Endothelial cell of umbilical vein (primary cell): ENCODE measurements around the gene SPOUT1. TPM values are rescaled to one million over a fixed set of nuclear protein-coding genes. Genes with fewer than 3 reads are reported as not detected.

Source experiments
- BruUV-seq: library from RNA; stranded (reverse); fragments of 400-500 nt; replicated peaks from 2 replicates; lab custom pipeline; 2021; lab: Mats Ljungman, UMichigan
- CTCF ChIA-PET: fragments of 300-600, 350-600 bp; sonication (Branson Sonifier 250); formaldehyde crosslinking; loops from one replicate; lab custom pipeline; 2021; ENCODE audit warnings: antibody characterized with exemption, inconsistent platforms; lab: Charles Lee
- POLR2A ChIA-PET: fragments of 300-600, 350-600 bp; sonication (Branson Sonifier 250); formaldehyde crosslinking; loops from one replicate; lab custom pipeline; 2021; ENCODE audit warnings: antibody characterized with exemption, inconsistent platforms; lab: Charles Lee
- DNase-seq: peaks from one replicate; pipeline ENCODE4 v3.0.0-alpha.2; 2011; ENCODE audit warnings: low read depth, low spot score
- FAIRE-seq: peaks from 2 replicates; lab custom pipeline; 2011; peaks lifted over from hg19 to GRCh38; lab: Jason Lieb, UNC
- H2AFZ ChIP-seq: 2 replicates; pipeline ENCODE4 v1.6.0; 2012; ENCODE audit warnings: low read depth, low read length, control low read depth, inconsistent platforms
- H3K27ac ChIP-seq: 2 replicates; pipeline ENCODE4 v1.5.1; 2011; ENCODE audit warnings: low read depth, mild to moderate bottlenecking, control low read depth, low read length, moderate library complexity; ENCODE audit not compliant: insufficient read depth
- H3K27me3 ChIP-seq, 2 experiments: 2 replicates each; pipeline versions ENCODE4 v1.6.0 to v1.6.1; 2011; ENCODE audit warnings: low read length in 2 of 2, mixed read lengths in 1 of 2; ENCODE audit not compliant: control insufficient read depth in 2 of 2, insufficient read depth in 2 of 2
- H3K36me3 ChIP-seq, 2 experiments: 2 replicates in 1 of 2; 3 replicates in 1 of 2; pipeline ENCODE4 v1.5.1; 2011; ENCODE audit warnings: low read length in 2 of 2, mild to moderate bottlenecking in 1 of 2, moderate library complexity in 1 of 2; ENCODE audit not compliant: control insufficient read depth in 2 of 2, insufficient read depth in 2 of 2; ENCODE audit errors: extremely low read depth in 1 of 2
- H3K4me1 ChIP-seq: 3 replicates; pipeline ENCODE4 v1.5.1; 2011; ENCODE audit warnings: mild to moderate bottlenecking, low read length; ENCODE audit not compliant: control insufficient read depth, insufficient read depth; ENCODE audit errors: extremely low read depth
- H3K4me2 ChIP-seq: 2 replicates; pipeline ENCODE4 v1.6.1; 2011; ENCODE audit warnings: low read length, control low read depth, mixed read lengths; ENCODE audit not compliant: insufficient read depth
- H3K4me3 ChIP-seq, 3 experiments: fragments of 200-600 bp in 1 of 3; sonication (generic), shearing (Covaris generic) in 1 of 3; replicated peaks in 1 of 3; 2 replicates each; pipeline ENCODE4 v1.5.1; 2011 to 2016; ENCODE audit warnings: control low read depth in 3 of 3, low read length in 3 of 3, mild to moderate bottlenecking in 2 of 3, inconsistent platforms in 1 of 3, low read depth in 1 of 3, moderate library complexity in 1 of 3; ENCODE audit not compliant: insufficient read depth in 1 of 3
- H3K79me2 ChIP-seq: 2 replicates; pipeline ENCODE4 v1.6.0; 2012; ENCODE audit warnings: low read length, inconsistent platforms; ENCODE audit not compliant: control insufficient read depth, insufficient read depth
- H3K9ac ChIP-seq: replicated peaks from 2 replicates; pipeline ENCODE3; 2011; ENCODE audit warnings: low read length, control low read depth; ENCODE audit not compliant: insufficient read depth; ENCODE audit errors: extremely low read depth
- H3K9me1 ChIP-seq: replicated peaks from 3 replicates; pipeline ENCODE4 v1.6.0; 2011; ENCODE audit warnings: mild to moderate bottlenecking, low read length; ENCODE audit not compliant: control insufficient read depth, insufficient read depth; ENCODE audit errors: extremely low read depth
- H3K9me3 ChIP-seq: replicated peaks from 2 replicates; pipeline ENCODE4 v1.5.1; 2012; ENCODE audit warnings: low read length, inconsistent platforms; ENCODE audit not compliant: control insufficient read depth, insufficient read depth
- H4K20me1 ChIP-seq: replicated peaks from 2 replicates; pipeline ENCODE3; 2011; ENCODE audit warnings: mild to moderate bottlenecking, low read length; ENCODE audit not compliant: control insufficient read depth, insufficient read depth; ENCODE audit errors: extremely low read depth
- EZH2 ChIP-seq: IDR thresholded peaks from 2 replicates; pipeline ENCODE4 v1.6.1; 2012; ENCODE audit warnings: borderline replicate concordance, low read depth, mild to moderate bottlenecking, moderate library complexity, low read length, inconsistent platforms; ENCODE audit not compliant: severe bottlenecking
- GATA2 ChIP-seq: IDR thresholded peaks from 2 replicates; pipeline ENCODE4 v1.7.0; 2011; ENCODE audit warnings: low read depth, mild to moderate bottlenecking, moderate library complexity, mixed read lengths, low read length; ENCODE audit not compliant: insufficient read length, insufficient read depth
- JUN ChIP-seq: IDR thresholded peaks from 2 replicates; pipeline ENCODE4 v1.6.1; 2011; ENCODE audit warnings: borderline replicate concordance, low read depth; ENCODE audit not compliant: insufficient read length, insufficient read depth
- MYC ChIP-seq: IDR thresholded peaks from one replicate; pipeline ENCODE4 v1.6.1; 2011; ENCODE audit warnings: mild to moderate bottlenecking, low read depth, low read length
- POLR2A ChIP-seq: IDR thresholded peaks from 2 replicates; pipeline ENCODE4 v1.6.1; 2012; ENCODE audit warnings: low read depth, mild to moderate bottlenecking, control low read depth, low read length
- POLR2AphosphoS5 ChIP-seq: IDR thresholded peaks from 2 replicates; pipeline ENCODE4 v1.6.1; 2012; ENCODE audit warnings: low read depth, mild to moderate bottlenecking, control low read depth, low read length, moderate library complexity; ENCODE audit not compliant: insufficient read depth
- dilution Hi-C: fragments of 300-500 bp; cut with MboI; formaldehyde crosslinking; loops from one replicate; pipeline ENCODE4 v1.15.0; 2019; ENCODE audit warnings: low sequenced_read_pairs; ENCODE audit not compliant: extremely low pct_ligation_motif_present
- intact Hi-C: fragments of 100-400 bp; cut with micrococcal nuclease; formaldehyde crosslinking; loops from one replicate; pipeline ENCODE4 v1.10.0; 2022
- polyA plus RNA-seq, 4 experiments: library from polyadenylated mRNA; depleted of rRNA in 3 of 4; stranded (reverse) in 3 of 4; unstranded in 1 of 4; fragments of >200 nt; gene quantifications; 2 replicates each; pipeline versions ENCODE4 v1.2.1 to v1.2.3, GENCODE V29; 2011 to 2012; ENCODE audit warnings: missing spikeins in 1 of 4
- total RNA-seq: library from RNA; stranded (reverse); gene quantifications from 2 replicates; pipeline ENCODE4 v1.2.3, GENCODE V29; 2021
- TF ChIP-seq, protein P1 (sequence below): IDR thresholded peaks from 2 replicates; pipeline ENCODE4 v1.6.1; 2011; ENCODE audit not compliant: insufficient read depth, insufficient read length
- TF ChIP-seq, protein P2 (sequence below), 2 donors: IDR thresholded peaks; 1 replicate in 1 of 2; 2 replicates in 1 of 2; pipeline ENCODE4 v1.5.1; 2011; ENCODE audit warnings: low read length in 2 of 2, mild to moderate bottlenecking in 2 of 2, moderate library complexity in 2 of 2, control low read depth in 1 of 2, inconsistent platforms in 1 of 2, low read depth in 1 of 2; ENCODE audit not compliant: insufficient read depth in 1 of 2; ENCODE audit errors: extremely low read depth in 1 of 2

SPOUT1 gene
- total and polyA plus RNA-seq, 2 donors (not counting 3 experiments of a cell fraction or from before 2014, with no cell fraction given), result 50.4 to 51.6 TPM

GRCh38 chr9:128770286-128771030, 59.1 kb downstream of the SPOUT1 start:
- FAIRE-seq (no peak), DNase-seq (no peak)
- H3K4me1 ChIP-seq, result peaks cover 7% of the 10 kb centered on the region
- intact Hi-C loops, result loop anchor here (1.0 kb wide), 2 partner anchors 46 to 135 kb away; partner anchors contain the start of gene ZDHHC12
- ChIA-PET CTCF (interaction anchor here (0.6 to 1.4 kb wide), 9 partner anchors 11 to 87 kb away, joined by 3 to 7 read pairs (median 5); partner anchors contain the start of genes ENDOG, PKN3 and TBC1D13), POLR2A (no interaction called here)
- H3K27me3 ChIP-seq, result no peaks in the 10 kb centered on the region
- H3K9me1 ChIP-seq, result no peaks in the 10 kb centered on the region
- H3K27ac ChIP-seq, result no peak overlapping the region
- no peaks in the 10 kb centered on the region for H3K9me3 ChIP-seq
- H3K79me2 ChIP-seq, result no peaks in the 10 kb centered on the region
- BruUV-seq, result no TSS peak
- dilution Hi-C loops, result no loop called here
- H3K4me2 ChIP-seq, result peak overlapping the region; percentile 56
- peak overlapping the region; percentile 83 for H3K9ac ChIP-seq
- H4K20me1 ChIP-seq, result no peaks in the 10 kb centered on the region
- TF ChIP-seq MYC (no peak), POLR2A (no peak), EZH2 (no peak), JUN (no peak), GATA2 (no peak), POLR2AphosphoS5 (no peak)
- TF ChIP-seq, protein P1, sequence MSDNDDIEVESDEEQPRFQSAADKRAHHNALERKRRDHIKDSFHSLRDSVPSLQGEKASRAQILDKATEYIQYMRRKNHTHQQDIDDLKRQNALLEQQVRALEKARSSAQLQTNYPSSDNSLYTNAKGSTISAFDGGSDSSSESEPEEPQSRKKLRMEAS, result no peak
- TF ChIP-seq, protein P2, sequence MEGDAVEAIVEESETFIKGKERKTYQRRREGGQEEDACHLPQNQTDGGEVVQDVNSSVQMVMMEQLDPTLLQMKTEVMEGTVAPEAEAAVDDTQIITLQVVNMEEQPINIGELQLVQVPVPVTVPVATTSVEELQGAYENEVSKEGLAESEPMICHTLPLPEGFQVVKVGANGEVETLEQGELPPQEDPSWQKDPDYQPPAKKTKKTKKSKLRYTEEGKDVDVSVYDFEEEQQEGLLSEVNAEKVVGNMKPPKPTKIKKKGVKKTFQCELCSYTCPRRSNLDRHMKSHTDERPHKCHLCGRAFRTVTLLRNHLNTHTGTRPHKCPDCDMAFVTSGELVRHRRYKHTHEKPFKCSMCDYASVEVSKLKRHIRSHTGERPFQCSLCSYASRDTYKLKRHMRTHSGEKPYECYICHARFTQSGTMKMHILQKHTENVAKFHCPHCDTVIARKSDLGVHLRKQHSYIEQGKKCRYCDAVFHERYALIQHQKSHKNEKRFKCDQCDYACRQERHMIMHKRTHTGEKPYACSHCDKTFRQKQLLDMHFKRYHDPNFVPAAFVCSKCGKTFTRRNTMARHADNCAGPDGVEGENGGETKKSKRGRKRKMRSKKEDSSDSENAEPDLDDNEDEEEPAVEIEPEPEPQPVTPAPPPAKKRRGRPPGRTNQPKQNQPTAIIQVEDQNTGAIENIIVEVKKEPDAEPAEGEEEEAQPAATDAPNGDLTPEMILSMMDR (IDR thresholded peaks at IDR 0.05; ENCODE audit: extremely low read depth in 1 of 2, insufficient read depth in 1 of 2, low read depth in 1 of 2, low read length in 2 of 2), result no peak
- H3K4me3 ChIP-seq, result peak overlapping the region in 1 of 3 experiments; percentile 66
- H2AFZ ChIP-seq, result no peak overlapping the region
- no peaks in the 10 kb centered on the region for H3K36me3 ChIP-seq

Other genes with a start within 250 kb of the SPOUT1 start
- 68.5 and 73.6 TPM in 2 replicates for gene DYNC2I2, start 172.9 kb downstream of the SPOUT1 start, total RNA-seq
- gene DYNC2I2, start 172.9 kb downstream of the SPOUT1 start, polyA plus RNA-seq, result 82.6 and 88.5 TPM in 2 replicates
- 448 and 483 TPM in 2 replicates for gene SET, start 140.6 kb downstream of the SPOUT1 start, total RNA-seq
- 61.1 and 96.9 TPM in 2 replicates for gene SET, start 140.6 kb downstream of the SPOUT1 start, polyA plus RNA-seq
- gene PKN3, start 127.3 kb downstream of the SPOUT1 start, total RNA-seq, result 39.3 and 40.4 TPM in 2 replicates
- 27.0 and 29.5 TPM in 2 replicates for gene PKN3, start 127.3 kb downstream of the SPOUT1 start, polyA plus RNA-seq
- gene ZDHHC12, start 105.7 kb downstream of the SPOUT1 start, total RNA-seq, result 28.8 and 31.1 TPM in 2 replicates
- gene ZDHHC12, start 105.7 kb downstream of the SPOUT1 start, polyA plus RNA-seq, result 62.0 and 86.1 TPM in 2 replicates
- 23.0 and 24.9 TPM in 2 replicates for gene ZER1, start 57.9 kb downstream of the SPOUT1 start, total RNA-seq
- 29.9 and 45.5 TPM in 2 replicates for gene ZER1, start 57.9 kb downstream of the SPOUT1 start, polyA plus RNA-seq
- 34.9 and 35.1 TPM in 2 replicates for gene TBC1D13, start 42.5 kb downstream of the SPOUT1 start, total RNA-seq
- gene TBC1D13, start 42.5 kb downstream of the SPOUT1 start, polyA plus RNA-seq, result 41.9 and 43.9 TPM in 2 replicates
- gene ENDOG, start 11.3 kb downstream of the SPOUT1 start, total RNA-seq, result 17.9 and 18.0 TPM in 2 replicates
- gene ENDOG, start 11.3 kb downstream of the SPOUT1 start, polyA plus RNA-seq, result 21.1 and 26.4 TPM in 2 replicates
- 7.2 and 8.0 TPM in 2 replicates for gene KYAT1, start 52.2 kb upstream of the SPOUT1 start, total RNA-seq
- gene KYAT1, start 52.2 kb upstream of the SPOUT1 start, polyA plus RNA-seq, result 9.6 and 10.3 TPM in 2 replicates
- gene LRRC8A, start 52.3 kb upstream of the SPOUT1 start, total RNA-seq, result 99.6 and 126 TPM in 2 replicates
- 129 and 134 TPM in 2 replicates for gene LRRC8A, start 52.3 kb upstream of the SPOUT1 start, polyA plus RNA-seq
- 0.30 and 1.8 TPM in 2 replicates for gene PHYHD1, start 91.2 kb upstream of the SPOUT1 start, total RNA-seq
- 1.1 and 1.8 TPM in 2 replicates for gene PHYHD1, start 91.2 kb upstream of the SPOUT1 start, polyA plus RNA-seq
- 18.8 and 22.3 TPM in 2 replicates for gene DOLK, start 117.8 kb upstream of the SPOUT1 start, total RNA-seq
- gene DOLK, start 117.8 kb upstream of the SPOUT1 start, polyA plus RNA-seq, result 59.8 and 71.6 TPM in 2 replicates
- 62.1 and 66.2 TPM in 2 replicates for gene NUP188, start 117.9 kb upstream of the SPOUT1 start, total RNA-seq
- gene NUP188, start 117.9 kb upstream of the SPOUT1 start, polyA plus RNA-seq, result 62.7 TPM in 2 replicates
- 55.8 and 58.8 TPM in 2 replicates for gene SH3GLB2, start 198.5 kb upstream of the SPOUT1 start, total RNA-seq
- 77.5 and 91.9 TPM in 2 replicates for gene SH3GLB2, start 198.5 kb upstream of the SPOUT1 start, polyA plus RNA-seq
- gene MIGA2, start 206.8 kb upstream of the SPOUT1 start, total RNA-seq, result 28.0 and 29.5 TPM in 2 replicates
- 27.7 and 28.0 TPM in 2 replicates for gene MIGA2, start 206.8 kb upstream of the SPOUT1 start, polyA plus RNA-seq